Measurements from ENCODE around the gene SLIT1. TPM values are rescaled to one million over a fixed set of nuclear protein-coding genes. Genes with fewer than 3 reads are reported as not detected.

SLIT1 gene
- total RNA-seq, 2 experiments from 2014 or later = 0.13 to 1.0 TPM

- ChIA-PET POLR2A (interaction anchor here (1.1 kb wide), 1 partner anchor 80 kb away, joined by 3 read pairs; no protein-coding TSS in a partner anchor), CTCF (ENCODE audit: unreplicated experiment) (no interaction called here)
- Histone ChIP-seq H3K4me3 (ENCODE audit: low read depth, low read length, poor library complexity, severe bottlenecking) (no peak overlapping the region), H3K9me3 (ENCODE audit: low read length) (no peaks in the 10 kb centered on the region), H3K4me2 (ENCODE audit: low read length) (no peak overlapping the region), H2AFZ (ENCODE audit: low read length) (no peak overlapping the region), H3K36me3 (ENCODE audit: insufficient read depth, low read length) (no peaks in the 10 kb centered on the region), H3K79me2 (ENCODE audit: insufficient read depth, low read depth, low read length) (no peaks in the 10 kb centered on the region), H4K20me1 (ENCODE audit: insufficient read depth, low read length) (no peaks in the 10 kb centered on the region), H3K27ac (ENCODE audit: low read depth, low read length, poor library complexity, severe bottlenecking) (no peak overlapping the region), H3K4me1 (ENCODE audit: insufficient read depth, low read length, poor library complexity, severe bottlenecking) (no peaks in the 10 kb centered on the region), H3K9me2 (ENCODE audit: insufficient read depth, low read length) (no peaks in the 10 kb centered on the region)
- no TSS peak for BruUV-seq (replicated peaks)
- no peak for DNase-seq (ENCODE audit: low spot score)
- TF ChIP-seq EZH2phosphoT487 (IDR thresholded peaks at IDR 0.05; ENCODE audit: borderline replicate concordance, low read depth, low read length) (no peak), CTCF (conservative IDR thresholded peaks at IDR 0.05; ENCODE audit: low read length) (no peak)
- intact Hi-C loops (cut with micrococcal nuclease; ENCODE audit: unreplicated experiment) = no loop called here
Measured at GRCh38 chr10:97109547-97109946, 76.2 kb downstream of the SLIT1 start.

GRCh38 chr10:97107551-97107950 is 78.2 kb downstream of the SLIT1 start:
- BruUV-seq (replicated peaks) = no TSS peak
- CTCF ChIA-PET (ENCODE audit: unreplicated experiment) = no interaction called here
- H3K27ac ChIP-seq (ENCODE audit: low read depth, low read length, poor library complexity, severe bottlenecking) = no peak overlapping the region
- H3K4me2 ChIP-seq (ENCODE audit: low read length) = no peak overlapping the region
- H3K4me3 ChIP-seq (ENCODE audit: low read depth, low read length, poor library complexity, severe bottlenecking) = no peak overlapping the region
- intact Hi-C loops (cut with micrococcal nuclease; ENCODE audit: unreplicated experiment) = no loop called here
- no peaks in the 10 kb centered on the region for H3K9me3 ChIP-seq (ENCODE audit: low read length)
- no peaks in the 10 kb centered on the region for H3K36me3 ChIP-seq (ENCODE audit: insufficient read depth, low read length)
- no peaks in the 10 kb centered on the region for H4K20me1 ChIP-seq (ENCODE audit: insufficient read depth, low read length)
- TF ChIP-seq CTCF (conservative IDR thresholded peaks at IDR 0.05; ENCODE audit: low read length) = no peak
- no peak for TF ChIP-seq EZH2phosphoT487 (IDR thresholded peaks at IDR 0.05; ENCODE audit: borderline replicate concordance, low read depth, low read length)
- POLR2A ChIA-PET = no interaction called here
- H3K9me2 ChIP-seq (ENCODE audit: insufficient read depth, low read length) = no peaks in the 10 kb centered on the region
- no peaks in the 10 kb centered on the region for H3K79me2 ChIP-seq (ENCODE audit: insufficient read depth, low read depth, low read length)
- H2AFZ ChIP-seq (ENCODE audit: low read length) = no peak overlapping the region
- DNase-seq (ENCODE audit: low spot score) = no peak
- no peaks in the 10 kb centered on the region for H3K4me1 ChIP-seq (ENCODE audit: insufficient read depth, low read length, poor library complexity, severe bottlenecking)

GRCh38 chr10:97106207-97106606 is 79.6 kb downstream of the SLIT1 start:
- Histone ChIP-seq H3K79me2 (ENCODE audit: insufficient read depth, low read depth, low read length) (no peaks in the 10 kb centered on the region), H3K9me3 (ENCODE audit: low read length) (no peaks in the 10 kb centered on the region), H3K27ac (ENCODE audit: low read depth, low read length, poor library complexity, severe bottlenecking) (no peak overlapping the region), H3K36me3 (ENCODE audit: insufficient read depth, low read length) (no peaks in the 10 kb centered on the region), H3K4me1 (ENCODE audit: insufficient read depth, low read length, poor library complexity, severe bottlenecking) (no peaks in the 10 kb centered on the region), H2AFZ (ENCODE audit: low read length) (no peak overlapping the region), H4K20me1 (ENCODE audit: insufficient read depth, low read length) (no peaks in the 10 kb centered on the region), H3K4me3 (ENCODE audit: low read depth, low read length, poor library complexity, severe bottlenecking) (no peak overlapping the region), H3K9me2 (ENCODE audit: insufficient read depth, low read length) (no peaks in the 10 kb centered on the region), H3K4me2 (ENCODE audit: low read length) (no peak overlapping the region)
- no peak for DNase-seq (ENCODE audit: low spot score)
- CTCF ChIA-PET (ENCODE audit: unreplicated experiment) = no interaction called here
- POLR2A ChIA-PET = no interaction called here
- intact Hi-C loops (cut with micrococcal nuclease; ENCODE audit: unreplicated experiment) = no loop called here
- TF ChIP-seq CTCF (conservative IDR thresholded peaks at IDR 0.05; ENCODE audit: low read length) (no peak), EZH2phosphoT487 (IDR thresholded peaks at IDR 0.05; ENCODE audit: borderline replicate concordance, low read depth, low read length) (no peak)
- no TSS peak for BruUV-seq (replicated peaks)
